Right atrium auricular region (tissue), 2 donors: ENCODE results near the gene IGSF1. TPM values are rescaled to one million over a fixed set of nuclear protein-coding genes. Genes with fewer than 3 reads are reported as not detected.

Experiments
- DNase-seq: peaks from one replicate; pipeline ENCODE4 v3.0.0-alpha.2; 2019; ENCODE audit warnings: low spot score
- H3K27ac ChIP-seq, 2 donors: fragments of 200-600 bp; sonication (generic); 1 replicate in 1 of 2; 2 replicates in 1 of 2; pipeline ENCODE4 v1.5.1; 2016 to 2019
- H3K27me3 ChIP-seq, 2 donors: fragments of 200-600 bp; sonication (generic); one replicate each; pipeline versions ENCODE4 v1.5.1 to v1.6.0; 2017 to 2019
- H3K36me3 ChIP-seq: fragments of 200-600 bp; sonication (generic); one replicate; pipeline ENCODE4 v1.5.1; 2016
- H3K4me1 ChIP-seq, 2 donors: fragments of 200-600 bp; sonication (generic); one replicate each; pipeline versions ENCODE4 v1.5.1 to v1.6.0; 2017 to 2019
- H3K4me3 ChIP-seq, 2 donors: fragments of 200-600 bp; sonication (generic); 1 replicate in 1 of 2; 2 replicates in 1 of 2; pipeline ENCODE4 v1.5.1; 2017 to 2019; ENCODE audit warnings: mild to moderate bottlenecking in 1 of 2, moderate library complexity in 1 of 2
- H3K9me3 ChIP-seq, 2 donors: fragments of 200-600 bp; sonication (generic); one replicate each; pipeline ENCODE4 v1.5.1; 2019
- CTCF ChIP-seq, 2 donors: fragments of 200-600 bp; sonication (generic); IDR thresholded peaks; one replicate each; pipeline ENCODE4 v1.5.1; 2019; ENCODE audit warnings: antibody characterized with exemption in 2 of 2
- total RNA-seq, 2 donors: library from RNA; depleted of rRNA; stranded (reverse); fragments of >200 nt; gene quantifications; one replicate each; pipeline ENCODE4 v1.1.0, GENCODE V29; 2016

The IGSF1 gene
- total RNA-seq, 2 donors from 2014 or later = 3.3 to 9.5 TPM

- TF ChIP-seq CTCF (IDR thresholded peaks at IDR 0.05) = no peak
- Histone ChIP-seq H3K4me3 (no peak overlapping the region), H3K36me3 (no peaks in the 10 kb centered on the region), H3K27ac (no peak overlapping the region), H3K27me3 (no peaks in the 10 kb centered on the region), H3K4me1 (no peaks in the 10 kb centered on the region), H3K9me3 (no peaks in the 10 kb centered on the region)
- DNase-seq = no peak
These were observed 9.9 kb downstream of the IGSF1 start for GRCh38 chrX:131279197-131279596.

DNA sequence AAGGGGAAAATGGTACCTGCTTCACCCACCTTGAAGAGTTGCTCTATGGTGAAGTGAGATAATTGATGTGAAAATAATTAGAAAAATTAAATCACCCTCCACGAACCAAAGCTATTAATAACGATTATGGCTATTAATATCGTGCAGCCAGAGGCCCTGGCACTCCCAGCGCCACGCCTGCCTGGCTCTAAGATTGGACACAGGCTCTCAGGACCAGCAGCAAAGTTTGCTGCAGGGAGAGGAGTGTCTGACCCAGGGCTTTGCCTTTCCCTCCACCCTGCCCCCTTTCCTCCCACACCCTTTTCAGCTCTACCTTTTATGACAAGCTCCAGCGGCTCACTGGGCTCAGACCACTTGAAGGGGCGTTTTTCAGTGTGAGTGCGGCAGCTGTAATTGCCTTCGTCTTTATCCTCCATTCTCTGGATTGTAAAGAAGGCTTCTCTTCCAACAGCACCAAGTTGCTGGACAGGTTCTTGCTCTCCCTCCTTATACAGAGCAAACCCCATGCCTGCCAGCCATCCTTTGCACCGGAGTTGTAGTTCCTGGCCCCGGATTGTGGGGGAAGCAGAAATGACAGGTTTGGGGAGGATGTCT, 11.5 kb downstream of the IGSF1 start:
- H3K36me3 ChIP-seq = no peaks in the 10 kb centered on the region
- DNase-seq = no peak
- TF ChIP-seq CTCF (IDR thresholded peaks at IDR 0.05) = no peak
- H3K9me3 ChIP-seq = no peaks in the 10 kb centered on the region
- no peak overlapping the region for H3K27ac ChIP-seq
- H3K4me3 ChIP-seq = no peak overlapping the region
- no peaks in the 10 kb centered on the region for H3K4me1 ChIP-seq
- H3K27me3 ChIP-seq = no peaks in the 10 kb centered on the region

DNA sequence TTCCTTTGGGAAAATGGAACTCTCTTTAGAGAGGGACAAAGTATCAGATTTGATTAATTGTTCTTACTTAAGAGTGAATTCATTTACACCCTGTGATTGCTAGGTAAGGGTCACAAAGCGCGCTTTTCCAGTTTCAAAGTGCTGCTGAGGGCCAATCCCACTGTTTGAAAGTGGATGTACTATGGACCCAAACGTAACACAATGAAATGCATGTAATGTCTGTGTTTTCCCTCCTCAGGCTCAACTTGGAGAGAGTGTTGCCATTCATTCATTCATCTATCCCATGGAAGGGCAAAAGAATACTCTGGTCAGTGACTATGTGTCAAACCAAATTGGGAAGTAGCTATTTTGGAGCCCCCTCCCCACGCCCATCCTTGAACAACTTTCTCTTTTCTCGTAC, 16.1 kb downstream of the IGSF1 start:
- no peak for DNase-seq
- no peak overlapping the region for H3K4me3 ChIP-seq
- TF ChIP-seq CTCF (IDR thresholded peaks at IDR 0.05) = no peak

DNA sequence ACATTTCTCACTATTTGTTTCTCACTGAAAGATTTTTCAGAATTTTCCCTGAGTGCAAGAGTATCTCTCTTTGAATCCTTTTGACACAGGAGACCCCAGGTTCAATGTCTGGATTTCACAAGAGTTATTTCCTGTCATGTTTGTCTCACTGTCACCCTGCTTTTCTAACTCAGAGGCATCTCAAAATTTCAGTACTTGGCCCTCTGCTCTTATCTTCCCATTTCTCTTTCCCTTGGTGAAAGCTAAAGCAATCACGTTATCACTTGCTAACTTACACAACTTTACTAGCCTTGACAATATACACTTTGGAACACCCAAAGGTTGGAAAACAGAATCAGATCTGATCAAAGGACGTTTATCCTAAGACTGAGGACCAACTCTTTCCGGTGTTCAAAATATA, 17.3 kb downstream of the IGSF1 start:
- no peak for DNase-seq

More for the DNA sequence above, 16.1 kb downstream of the IGSF1 start:
- no peak overlapping the region for H3K27ac ChIP-seq
- H3K27me3 ChIP-seq = no peaks in the 10 kb centered on the region
- H3K36me3 ChIP-seq = no peaks in the 10 kb centered on the region
- H3K4me1 ChIP-seq = no peaks in the 10 kb centered on the region
- no peaks in the 10 kb centered on the region for H3K9me3 ChIP-seq

GRCh38 chrX:131271274-131271673, 17.8 kb downstream of the IGSF1 start:
- TF ChIP-seq CTCF (IDR thresholded peaks at IDR 0.05) = no peak
- Histone ChIP-seq H3K4me3 (no peak overlapping the region), H3K4me1 (no peaks in the 10 kb centered on the region), H3K9me3 (no peaks in the 10 kb centered on the region), H3K27ac (no peak overlapping the region), H3K27me3 (no peaks in the 10 kb centered on the region), H3K36me3 (no peaks in the 10 kb centered on the region)
- no peak for DNase-seq

More for the DNA sequence above, 17.3 kb downstream of the IGSF1 start:
- no peak overlapping the region for H3K27ac ChIP-seq
- H3K36me3 ChIP-seq = no peaks in the 10 kb centered on the region
- no peaks in the 10 kb centered on the region for H3K9me3 ChIP-seq
- H3K27me3 ChIP-seq = no peaks in the 10 kb centered on the region
- TF ChIP-seq CTCF (IDR thresholded peaks at IDR 0.05) = no peak
- H3K4me1 ChIP-seq = no peaks in the 10 kb centered on the region
- no peak overlapping the region for H3K4me3 ChIP-seq

DNA sequence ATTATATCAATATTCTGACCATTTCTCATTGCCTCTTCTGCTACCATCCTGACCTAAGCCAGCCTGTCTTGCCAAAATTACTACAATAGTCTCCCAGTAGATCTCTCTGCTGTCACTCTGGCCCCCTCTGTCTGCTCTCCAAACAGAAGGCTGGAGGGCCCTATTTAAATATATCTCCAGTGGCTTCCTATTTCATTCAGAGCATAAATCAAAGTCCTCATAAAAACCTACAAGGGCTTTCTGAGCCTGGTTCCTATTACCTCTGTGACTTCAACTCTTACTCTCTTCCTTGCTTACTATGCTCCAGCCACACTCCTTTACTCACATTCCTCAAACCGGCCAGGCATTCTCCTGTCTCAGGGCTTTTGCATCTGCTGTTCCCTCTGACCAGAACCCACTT, 19.0 kb downstream of the IGSF1 start:
- no peaks in the 10 kb centered on the region for H3K9me3 ChIP-seq
- no peak for DNase-seq
- H3K4me1 ChIP-seq = no peaks in the 10 kb centered on the region
- H3K36me3 ChIP-seq = no peaks in the 10 kb centered on the region
- no peak for TF ChIP-seq CTCF (IDR thresholded peaks at IDR 0.05)
- H3K4me3 ChIP-seq = no peak overlapping the region
- no peaks in the 10 kb centered on the region for H3K27me3 ChIP-seq
- H3K27ac ChIP-seq = no peak overlapping the region
